Vagina (tissue), 2 donors: ENCODE results near the gene RNF224. TPM values are rescaled to one million over a fixed set of nuclear protein-coding genes. Genes with fewer than 3 reads are reported as not detected.

Source experiments
- DNase-seq, 2 donors: peaks; one replicate each; pipeline ENCODE4 v3.0.0-alpha.2; 2017; ENCODE audit errors: extremely low spot score in 2 of 2
- H3K27ac ChIP-seq: fragments of 200-600 bp; sonication (generic); one replicate; pipeline ENCODE4 v1.5.1; 2019
- H3K27me3 ChIP-seq: fragments of 200-600 bp; sonication (generic); one replicate; pipeline ENCODE4 v1.5.1; 2019
- H3K36me3 ChIP-seq, 2 donors: fragments of 200-600 bp; sonication (generic); one replicate each; pipeline ENCODE4 v1.5.1; 2017 to 2019
- H3K4me1 ChIP-seq: fragments of 200-600 bp; sonication (generic); one replicate; pipeline ENCODE4 v1.5.1; 2019
- H3K4me3 ChIP-seq, 2 donors: fragments of 200-600 bp; sonication (generic); 1 replicate in 1 of 2; 2 replicates in 1 of 2; pipeline ENCODE4 v1.5.1; 2016 to 2019
- H3K9me3 ChIP-seq: fragments of 200-600 bp; sonication (generic); one replicate; pipeline ENCODE4 v1.5.1; 2019
- CTCF ChIP-seq, 3 experiments: fragments of 450-650 bp in 2 of 3; fragments of 200-600 bp in 1 of 3; sonication (generic) in 1 of 3; IDR thresholded peaks; one replicate each; pipeline ENCODE4 v1.5.1; 2017 to 2019; ENCODE audit warnings: antibody characterized with exemption in 3 of 3, mild to moderate bottlenecking in 2 of 3, moderate library complexity in 2 of 3
- POLR2A ChIP-seq, 2 donors: fragments of 450-650 bp; IDR thresholded peaks; one replicate each; pipeline ENCODE4 v1.6.1; 2017; ENCODE audit warnings: antibody characterized with exemption in 2 of 2, mild to moderate bottlenecking in 2 of 2, moderate library complexity in 2 of 2
- POLR2AphosphoS5 ChIP-seq, 2 donors: sonication (generic); formaldehyde crosslinking; IDR thresholded peaks; one replicate each; pipeline ENCODE4 v1.9.0; 2017; ENCODE audit warnings: antibody characterized with exemption in 2 of 2, mild to moderate bottlenecking in 2 of 2, low read depth in 1 of 2; ENCODE audit not compliant: insufficient read depth in 1 of 2
- intact Hi-C: fragments of 100-400 bp; cut with DNase I; formaldehyde crosslinking; loops from one replicate; pipeline ENCODE4 v1.15.1; 2023
- total RNA-seq: library from RNA; depleted of rRNA; stranded (reverse); fragments of >200 nt; gene quantifications from one replicate; pipeline ENCODE4 v1.2.3, GENCODE V29; 2016

RNF224 gene
- total RNA-seq, 1 donor from 2014 or later: 0.74 TPM

- peaks cover 0 to 10% of the 10 kb centered on the region in 2 donors for H3K36me3 ChIP-seq
- no peak for DNase-seq
- intact Hi-C loops: loop anchor here (5.0 kb wide), 1 partner anchor 35 kb away; the partner anchor contains the start of genes CYSRT1 and RNF224
- no peaks in the 10 kb centered on the region for H3K9me3 ChIP-seq
- no peak overlapping the region for H3K4me3 ChIP-seq
- H3K27ac ChIP-seq: no peak overlapping the region
- H3K4me1 ChIP-seq: peaks cover 61% of the 10 kb centered on the region
- no peaks in the 10 kb centered on the region for H3K27me3 ChIP-seq
- TF ChIP-seq POLR2AphosphoS5 (IDR thresholded peaks at IDR 0.05; ENCODE audit: insufficient read depth in 1 of 2, low read depth in 1 of 2): no peak
Observed at GRCh38 chr9:137192448-137192780, 34.9 kb upstream of the RNF224 start.

- DNase-seq: no peak
- no peaks in the 10 kb centered on the region for H3K27me3 ChIP-seq
- no peaks in the 10 kb centered on the region for H3K9me3 ChIP-seq
- H3K36me3 ChIP-seq: peaks cover 0 to 10% of the 10 kb centered on the region in 2 donors
- TF ChIP-seq CTCF (IDR thresholded peaks at IDR 0.05) (no peak), POLR2A (IDR thresholded peaks at IDR 0.05) (no peak), POLR2AphosphoS5 (IDR thresholded peaks at IDR 0.05; ENCODE audit: insufficient read depth in 1 of 2, low read depth in 1 of 2) (no peak)
- H3K27ac ChIP-seq: no peak overlapping the region
- peaks cover 61% of the 10 kb centered on the region for H3K4me1 ChIP-seq
- no peak overlapping the region for H3K4me3 ChIP-seq
- intact Hi-C loops: loop anchor here (5.0 kb wide), 1 partner anchor 34 kb away; the partner anchor contains the start of genes CYSRT1 and RNF224
Observed at GRCh38 chr9:137192859-137193258, 34.4 kb upstream of the RNF224 start.

- H3K4me1 ChIP-seq: peaks cover 69% of the 10 kb centered on the region
- TF ChIP-seq POLR2AphosphoS5 (IDR thresholded peaks at IDR 0.05; ENCODE audit: insufficient read depth in 1 of 2, low read depth in 1 of 2) (no peak), CTCF (IDR thresholded peaks at IDR 0.05) (no peak), POLR2A (IDR thresholded peaks at IDR 0.05) (no peak)
- DNase-seq: no peak
- no peaks in the 10 kb centered on the region for H3K27me3 ChIP-seq
- H3K4me3 ChIP-seq: no peak overlapping the region
- H3K9me3 ChIP-seq: no peaks in the 10 kb centered on the region
- no peak overlapping the region for H3K27ac ChIP-seq
- H3K36me3 ChIP-seq: peaks cover 0 to 10% of the 10 kb centered on the region in 2 donors
- intact Hi-C loops: loop anchor here (5.0 kb wide), 1 partner anchor 34 kb away; the partner anchor contains the start of genes CYSRT1 and RNF224
Observed at GRCh38 chr9:137193771-137194170, 33.5 kb upstream of the RNF224 start.

- intact Hi-C loops: loop anchor here (5.0 kb wide), 1 partner anchor 33 kb away; the partner anchor contains the start of genes CYSRT1 and RNF224
- no peak for TF ChIP-seq CTCF (IDR thresholded peaks at IDR 0.05)
- TF ChIP-seq POLR2A (IDR thresholded peaks at IDR 0.05): no peak
- TF ChIP-seq POLR2AphosphoS5 (IDR thresholded peaks at IDR 0.05; ENCODE audit: insufficient read depth in 1 of 2, low read depth in 1 of 2): no peak
- peaks cover 0 to 10% of the 10 kb centered on the region in 2 donors for H3K36me3 ChIP-seq
- DNase-seq: no peak
- no peaks in the 10 kb centered on the region for H3K27me3 ChIP-seq
- H3K9me3 ChIP-seq: no peaks in the 10 kb centered on the region
- no peak overlapping the region for H3K27ac ChIP-seq
- no peak overlapping the region for H3K4me3 ChIP-seq
- peaks cover 72% of the 10 kb centered on the region for H3K4me1 ChIP-seq
Observed at GRCh38 chr9:137194388-137194787, 32.9 kb upstream of the RNF224 start.

GRCh38 chr9:137194909-137195308 lies 32.4 kb upstream of the RNF224 start:
- H3K4me1 ChIP-seq: peaks cover 71% of the 10 kb centered on the region
- DNase-seq: no peak
- H3K4me3 ChIP-seq: no peak overlapping the region
- no peaks in the 10 kb centered on the region for H3K27me3 ChIP-seq
- TF ChIP-seq CTCF (IDR thresholded peaks at IDR 0.05) (no peak), POLR2A (IDR thresholded peaks at IDR 0.05) (no peak), POLR2AphosphoS5 (IDR thresholded peaks at IDR 0.05; ENCODE audit: insufficient read depth in 1 of 2, low read depth in 1 of 2) (no peak)
- no peaks in the 10 kb centered on the region for H3K9me3 ChIP-seq
- intact Hi-C loops: loop anchor here (5.0 kb wide), 1 partner anchor 32 kb away; the partner anchor contains the start of genes CYSRT1 and RNF224
- H3K36me3 ChIP-seq: peaks cover 0 to 10% of the 10 kb centered on the region in 2 donors
- H3K27ac ChIP-seq: no peak overlapping the region
